Stimulated activated naive CD8-positive, alpha-beta T cell treated with anti-CD3 and anti-CD28 coated beads, Interleukin-15, amount 100 ng/mL, for 72 hours (primary cell): ENCODE measurements around the gene KIAA1328.
"Not testable (repeated sequence)": the region's sequence is repeated elsewhere in the genome, so short reads cannot be mapped to it uniquely, and the experiment has no call there.

Experiments
- ATAC-seq: fragments of 150-1000 bp; cut with Tn5 transposase; 2 replicates; pipeline ENCODE4 v1.10.0; 2021; ENCODE audit warnings: mild to moderate bottlenecking, moderate library complexity
- DNase-seq, 2 donors: peaks; one replicate each; pipeline ENCODE4 v3.0.0; 2021 to 2022
- H3K27ac Mint-ChIP-seq, 2 donors: one replicate each; pipeline ENCODE4 v1.8.0; 2022; ENCODE audit warnings: mild to moderate bottlenecking in 2 of 2, mixed read lengths in 2 of 2, moderate library complexity in 2 of 2
- H3K27me3 Mint-ChIP-seq: one replicate; pipeline ENCODE4 v1.8.0; 2022; ENCODE audit warnings: mixed read lengths
- H3K4me1 Mint-ChIP-seq: one replicate; pipeline ENCODE4 v1.8.0; 2022; ENCODE audit warnings: mild to moderate bottlenecking, mixed read lengths
- H3K4me3 Mint-ChIP-seq, 2 donors: one replicate each; pipeline ENCODE4 v1.8.0; 2022; ENCODE audit warnings: mild to moderate bottlenecking in 2 of 2, mixed read lengths in 2 of 2, moderate library complexity in 1 of 2
- H3K9me3 Mint-ChIP-seq, 2 donors: one replicate each; pipeline ENCODE4 v1.8.0; 2022; ENCODE audit warnings: mixed read lengths in 2 of 2

KIAA1328 gene

DNA sequence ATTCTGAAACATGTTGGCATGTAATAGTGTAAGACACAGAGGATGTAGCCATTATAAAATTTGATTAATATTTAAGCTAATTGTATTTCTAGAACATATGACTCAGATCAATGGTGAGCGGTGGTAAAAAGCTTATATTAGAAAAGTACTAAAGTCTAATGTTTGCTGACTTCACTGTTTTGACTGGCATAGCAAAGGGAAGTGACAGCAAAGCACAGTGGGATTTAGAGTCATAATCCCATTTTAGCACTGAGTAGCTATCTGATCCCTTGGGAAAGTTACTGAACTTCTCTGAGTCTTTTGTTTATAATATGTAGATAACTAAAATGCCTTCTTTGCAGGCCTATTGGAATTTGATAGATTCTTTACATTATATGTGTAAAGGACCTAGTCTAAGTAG, 60.4 kb downstream of the KIAA1328 start:
- ATAC-seq = no peak
- Mint-ChIP-seq H3K4me3 (no peak overlapping the region), H3K9me3 (no peaks in the 10 kb centered on the region), H3K27ac (no peak overlapping the region), H3K27me3 (no peaks in the 10 kb centered on the region), H3K4me1 (no peaks in the 10 kb centered on the region)
- no peak for DNase-seq

DNA sequence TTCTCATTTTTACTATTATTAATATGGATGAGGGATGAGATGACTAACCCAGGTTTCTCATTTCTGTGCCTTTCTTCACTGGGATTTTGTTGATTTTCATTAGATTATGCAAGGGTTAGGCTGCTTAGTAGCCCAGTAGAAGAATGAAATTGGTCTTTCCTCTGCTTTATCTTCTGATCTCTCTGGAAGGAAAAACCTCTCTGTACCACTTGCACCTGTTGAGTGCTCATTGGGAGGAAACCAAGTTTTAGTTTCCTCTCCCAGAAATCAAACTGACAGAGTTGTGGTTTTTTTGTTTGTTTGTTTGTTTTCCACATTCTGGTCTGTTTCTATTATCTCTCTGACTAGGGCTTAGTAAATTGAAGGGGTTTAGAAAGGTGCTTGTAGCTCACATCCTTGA, 60.8 kb downstream of the KIAA1328 start:
- Mint-ChIP-seq H3K9me3 (no peaks in the 10 kb centered on the region), H3K27ac (no peak overlapping the region), H3K4me1 (no peaks in the 10 kb centered on the region), H3K4me3 (no peak overlapping the region), H3K27me3 (no peaks in the 10 kb centered on the region)
- DNase-seq (no peak), ATAC-seq (no peak)

- no peaks in the 10 kb centered on the region for H3K27me3 Mint-ChIP-seq
- H3K27ac Mint-ChIP-seq = no peak overlapping the region
- H3K4me3 Mint-ChIP-seq = no peak overlapping the region
- DNase-seq = no peak
- no peaks in the 10 kb centered on the region for H3K9me3 Mint-ChIP-seq
- ATAC-seq = no peak
- no peaks in the 10 kb centered on the region for H3K4me1 Mint-ChIP-seq
These were observed 61.7 kb downstream of the KIAA1328 start for GRCh38 chr18:36890598-36890997.

DNA sequence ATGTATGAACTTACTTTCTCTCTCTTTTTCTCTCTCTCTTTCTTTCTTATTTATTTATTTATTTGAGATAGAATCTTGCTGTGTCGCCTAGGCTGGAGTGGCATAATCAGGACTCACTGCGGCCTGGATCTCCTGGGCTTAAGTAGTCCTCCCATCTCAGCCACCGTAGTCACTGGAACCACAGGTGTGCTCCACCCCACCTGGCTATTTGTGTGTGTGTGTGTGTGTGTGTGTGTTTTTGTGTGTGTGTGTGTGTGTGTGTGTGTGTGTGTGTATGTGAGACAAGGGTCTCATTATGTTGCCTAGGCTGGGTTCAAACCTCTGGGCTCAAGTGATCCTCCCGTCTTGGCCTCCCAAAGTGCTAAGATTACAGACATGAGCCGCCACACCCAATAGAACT, 64.3 kb downstream of the KIAA1328 start:
- Mint-ChIP-seq H3K4me3 (no peak overlapping the region), H3K9me3 (no peaks in the 10 kb centered on the region), H3K27me3 (no peaks in the 10 kb centered on the region), H3K27ac (peak overlapping the region in 1 of 2 donors; percentile 75), H3K4me1 (no peaks in the 10 kb centered on the region)
- no peak for DNase-seq
- no peak for ATAC-seq

- no peaks in the 10 kb centered on the region for H3K4me1 Mint-ChIP-seq
- no peak overlapping the region for H3K4me3 Mint-ChIP-seq
- DNase-seq (no peak), ATAC-seq (no peak)
- no peak overlapping the region for H3K27ac Mint-ChIP-seq
- H3K9me3 Mint-ChIP-seq = no peaks in the 10 kb centered on the region
- H3K27me3 Mint-ChIP-seq = no peaks in the 10 kb centered on the region
These were observed 66.7 kb downstream of the KIAA1328 start for GRCh38 chr18:36895606-36896005.

- ATAC-seq = no peak
- H3K9me3 Mint-ChIP-seq = no peaks in the 10 kb centered on the region
- no peaks in the 10 kb centered on the region for H3K4me1 Mint-ChIP-seq
- no peaks in the 10 kb centered on the region for H3K27me3 Mint-ChIP-seq
- H3K4me3 Mint-ChIP-seq = no peak overlapping the region
- no peak for DNase-seq
- no peak overlapping the region for H3K27ac Mint-ChIP-seq
These were observed 68.3 kb downstream of the KIAA1328 start for GRCh38 chr18:36897253-36897652.

- H3K27me3 Mint-ChIP-seq = no peaks in the 10 kb centered on the region
- no peak overlapping the region for H3K27ac Mint-ChIP-seq
- no peaks in the 10 kb centered on the region for H3K4me1 Mint-ChIP-seq
- H3K9me3 Mint-ChIP-seq = no peaks in the 10 kb centered on the region
- ATAC-seq = no peak
- no peak overlapping the region for H3K4me3 Mint-ChIP-seq
- no peak for DNase-seq
These were observed 70.4 kb downstream of the KIAA1328 start for GRCh38 chr18:36899289-36899688.

DNA sequence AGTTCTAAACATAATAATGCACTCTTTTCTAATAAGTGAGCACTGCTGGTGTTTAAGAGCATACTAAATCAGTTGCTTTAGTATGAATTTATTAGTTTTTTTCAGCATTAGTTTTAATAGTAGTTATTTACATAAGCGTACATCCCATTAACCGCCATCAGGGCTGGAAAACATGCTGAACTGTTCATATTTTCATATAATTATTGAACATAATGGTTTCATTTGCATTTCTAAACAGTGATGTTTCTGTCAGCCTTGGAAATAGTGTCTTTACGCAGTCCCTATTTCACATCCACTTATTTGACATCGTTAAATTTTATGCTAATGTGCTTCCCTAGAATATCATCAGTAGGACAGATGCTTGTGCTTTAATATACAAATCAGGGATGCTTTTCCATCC, 71.5 kb downstream of the KIAA1328 start:
- DNase-seq (no peak), ATAC-seq (no peak)
- H3K27me3 Mint-ChIP-seq = no peaks in the 10 kb centered on the region
- H3K4me1 Mint-ChIP-seq = no peaks in the 10 kb centered on the region
- H3K27ac Mint-ChIP-seq = no peak overlapping the region
- H3K9me3 Mint-ChIP-seq = no peaks in the 10 kb centered on the region
- H3K4me3 Mint-ChIP-seq = no peak overlapping the region

DNA sequence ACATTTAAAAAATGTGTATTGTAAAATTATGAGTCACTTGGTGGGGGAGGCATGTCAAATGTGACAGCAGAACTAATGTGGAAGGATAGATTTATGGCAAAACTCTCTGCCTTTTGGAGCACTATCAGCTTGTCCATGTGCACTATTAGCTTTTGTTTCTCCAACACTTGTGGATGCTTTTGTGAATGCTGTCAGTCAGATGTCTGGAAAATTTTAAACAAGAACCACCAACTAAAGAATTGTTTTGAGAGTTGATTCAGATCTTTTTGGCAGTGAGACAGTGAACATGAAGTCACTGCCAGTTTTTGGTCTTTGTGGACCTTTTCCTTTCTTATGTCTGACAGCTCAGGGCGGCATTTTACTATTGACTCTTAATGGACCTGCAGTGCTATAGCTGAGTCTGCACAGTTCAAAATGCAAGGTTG, 72.4 kb downstream of the KIAA1328 start:
- no peak for ATAC-seq
- H3K27ac Mint-ChIP-seq = no peak overlapping the region
- no peak overlapping the region for H3K4me3 Mint-ChIP-seq
- H3K4me1 Mint-ChIP-seq = no peaks in the 10 kb centered on the region
- no peak for DNase-seq
- H3K9me3 Mint-ChIP-seq = no peaks in the 10 kb centered on the region
- H3K27me3 Mint-ChIP-seq = no peaks in the 10 kb centered on the region

DNA sequence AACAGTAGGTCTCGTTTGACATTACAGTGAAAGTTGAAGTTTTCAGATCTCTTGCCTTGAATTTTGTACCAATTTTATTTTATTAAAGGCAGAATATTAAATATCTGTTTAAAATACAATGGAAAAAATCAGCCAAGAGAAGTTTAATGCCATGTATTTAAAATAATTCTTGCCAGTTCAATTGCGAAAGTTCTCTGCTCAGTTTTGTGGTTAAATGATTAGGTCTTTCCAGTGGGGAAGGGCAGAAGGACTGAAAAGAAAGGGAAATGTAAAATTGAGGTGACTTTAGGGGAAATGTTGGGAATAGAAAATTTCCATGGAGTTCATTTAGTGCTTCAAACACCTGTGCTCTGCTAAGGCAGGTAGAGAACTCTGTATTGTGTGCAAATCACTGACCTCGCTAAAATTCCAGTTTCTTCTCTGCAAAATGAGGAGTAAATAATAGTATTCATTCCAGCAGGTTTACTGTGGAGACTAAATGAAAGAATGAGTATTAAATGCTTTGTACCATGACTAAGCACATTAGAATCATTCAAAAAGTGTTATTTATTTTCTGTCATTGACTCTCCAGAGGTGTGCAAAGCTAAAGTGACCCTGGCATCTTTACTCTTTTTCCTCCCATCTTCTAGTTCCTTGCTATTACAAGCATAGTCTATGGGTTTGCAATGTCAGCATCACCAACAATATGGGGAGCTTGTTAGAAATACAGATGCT, 74.4 kb downstream of the KIAA1328 start:
- DNase-seq = no peak
- ATAC-seq = no peak
- no peak overlapping the region for H3K27ac Mint-ChIP-seq
- no peaks in the 10 kb centered on the region for H3K27me3 Mint-ChIP-seq
- H3K4me1 Mint-ChIP-seq = no peaks in the 10 kb centered on the region
- H3K9me3 Mint-ChIP-seq = no peaks in the 10 kb centered on the region
- no peak overlapping the region for H3K4me3 Mint-ChIP-seq

DNA sequence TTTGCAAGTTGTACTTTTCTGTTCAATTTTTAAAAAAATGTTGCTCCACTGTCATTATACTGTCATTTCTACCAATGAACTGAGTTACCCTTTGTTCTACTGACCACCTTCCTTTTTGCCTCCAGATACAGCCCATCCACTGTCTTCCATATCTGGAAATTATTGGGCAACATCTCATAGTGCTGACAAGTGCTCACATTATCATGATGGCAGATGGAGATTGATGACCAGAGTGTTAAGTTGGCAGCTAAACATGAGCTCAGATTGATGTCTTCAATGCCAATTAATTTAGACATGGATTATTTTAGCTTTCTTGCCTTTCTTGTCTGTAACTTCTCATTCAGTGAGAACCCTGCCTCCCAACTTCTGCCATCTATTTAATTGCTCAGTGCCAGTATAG, 76.6 kb downstream of the KIAA1328 start:
- ATAC-seq (no peak), DNase-seq (no peak)
- Mint-ChIP-seq H3K27ac (no peak overlapping the region), H3K27me3 (no peaks in the 10 kb centered on the region), H3K4me3 (no peak overlapping the region), H3K9me3 (no peaks in the 10 kb centered on the region), H3K4me1 (no peaks in the 10 kb centered on the region)

- H3K27ac Mint-ChIP-seq, H3K4me3 Mint-ChIP-seq, DNase-seq, ATAC-seq, H3K9me3 Mint-ChIP-seq, H3K27me3 Mint-ChIP-seq: not testable (repeated sequence)
- peaks cover 21% of the 10 kb centered on the region for H3K4me1 Mint-ChIP-seq
These were observed 80.4 kb downstream of the KIAA1328 start for GRCh38 chr18:36909282-36909681.

GRCh38 chr18:36912887-36913286, 84.0 kb downstream of the KIAA1328 start:
- peak; percentile 35 for ATAC-seq
- peaks cover 24% of the 10 kb centered on the region for H3K4me1 Mint-ChIP-seq
- no peaks in the 10 kb centered on the region for H3K9me3 Mint-ChIP-seq
- H3K4me3 Mint-ChIP-seq = no peak overlapping the region
- peak overlapping the region; percentile 44 to 81 for H3K27ac Mint-ChIP-seq
- H3K27me3 Mint-ChIP-seq = no peaks in the 10 kb centered on the region
- DNase-seq = peak in 1 of 2 donors; percentile 0

GRCh38 chr18:36917907-36918306, 89.0 kb downstream of the KIAA1328 start:
- Mint-ChIP-seq H3K27me3 (no peaks in the 10 kb centered on the region), H3K4me1 (peaks cover 15% of the 10 kb centered on the region), H3K4me3 (no peak overlapping the region), H3K27ac (no peak overlapping the region), H3K9me3 (no peaks in the 10 kb centered on the region)
- ATAC-seq (no peak), DNase-seq (no peak)

DNA sequence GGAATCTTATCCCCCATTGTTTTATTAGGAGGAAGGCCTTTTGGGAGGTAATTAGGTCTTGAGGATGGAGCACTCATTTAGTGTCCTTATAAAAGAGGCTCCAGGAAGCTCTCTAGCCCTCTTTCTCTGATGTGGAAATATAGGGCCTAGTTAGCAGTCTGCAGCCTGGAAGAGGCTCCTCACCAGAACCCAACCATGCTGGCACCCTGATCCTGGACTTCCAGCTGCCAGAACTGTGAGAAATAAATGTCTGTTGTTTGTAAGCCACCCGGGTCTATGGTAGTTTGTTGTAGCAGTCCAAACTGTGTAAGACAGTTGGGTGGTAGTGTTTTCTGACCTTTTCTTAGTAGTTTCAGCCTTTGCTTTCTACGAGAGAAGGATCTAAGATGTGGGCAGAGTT, 100.7 kb downstream of the KIAA1328 start:
- Mint-ChIP-seq H3K27me3 (no peaks in the 10 kb centered on the region), H3K9me3 (no peaks in the 10 kb centered on the region), H3K4me3 (no peak overlapping the region), H3K4me1 (no peaks in the 10 kb centered on the region), H3K27ac (no peak overlapping the region)
- no peak for DNase-seq
- ATAC-seq = no peak

DNA sequence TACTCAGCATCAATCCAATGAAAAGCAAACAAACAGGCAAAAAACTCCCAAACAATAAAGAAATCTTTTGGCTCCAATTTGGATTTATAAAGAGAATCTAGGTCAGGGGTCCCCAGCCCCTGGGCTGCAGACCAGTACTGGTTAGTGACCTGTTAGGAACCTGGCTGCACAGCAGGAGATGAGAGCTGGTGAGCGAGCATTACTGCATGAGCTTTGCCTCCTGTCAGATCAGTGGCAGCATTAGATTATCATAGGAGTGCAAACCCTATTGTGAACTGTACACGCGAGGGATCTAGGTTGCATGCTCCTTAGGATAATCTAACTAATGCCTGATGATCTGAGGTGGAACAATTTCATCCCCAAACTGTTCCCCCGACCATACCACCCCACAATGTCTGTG, 102.2 kb downstream of the KIAA1328 start:
- ATAC-seq (no peak), DNase-seq (no peak)
- Mint-ChIP-seq H3K4me1 (no peaks in the 10 kb centered on the region), H3K9me3 (peaks cover 0 to 6% of the 10 kb centered on the region in 2 donors), H3K4me3 (no peak overlapping the region), H3K27ac (no peak overlapping the region), H3K27me3 (no peaks in the 10 kb centered on the region)

GRCh38 chr18:36933552-36933951, 104.6 kb downstream of the KIAA1328 start:
- DNase-seq (no peak), ATAC-seq (no peak)
- Mint-ChIP-seq H3K9me3 (peaks cover 6 to 25% of the 10 kb centered on the region in 2 donors), H3K4me3 (no peak overlapping the region), H3K4me1 (no peaks in the 10 kb centered on the region), H3K27me3 (no peaks in the 10 kb centered on the region), H3K27ac (no peak overlapping the region)
